Hematopoietic multipotent progenitor cell treated with erythropoietin and hydrocortisone succinate and interleukin-3 and kit ligand, for 4 days (in vitro differentiated cells): Measurements from ENCODE around the gene ME1.

ENCODE experiments used
- DNase-seq: peaks from one replicate; pipeline ENCODE4 v3.0.0-alpha.2; 2015

The ME1 gene

DNA sequence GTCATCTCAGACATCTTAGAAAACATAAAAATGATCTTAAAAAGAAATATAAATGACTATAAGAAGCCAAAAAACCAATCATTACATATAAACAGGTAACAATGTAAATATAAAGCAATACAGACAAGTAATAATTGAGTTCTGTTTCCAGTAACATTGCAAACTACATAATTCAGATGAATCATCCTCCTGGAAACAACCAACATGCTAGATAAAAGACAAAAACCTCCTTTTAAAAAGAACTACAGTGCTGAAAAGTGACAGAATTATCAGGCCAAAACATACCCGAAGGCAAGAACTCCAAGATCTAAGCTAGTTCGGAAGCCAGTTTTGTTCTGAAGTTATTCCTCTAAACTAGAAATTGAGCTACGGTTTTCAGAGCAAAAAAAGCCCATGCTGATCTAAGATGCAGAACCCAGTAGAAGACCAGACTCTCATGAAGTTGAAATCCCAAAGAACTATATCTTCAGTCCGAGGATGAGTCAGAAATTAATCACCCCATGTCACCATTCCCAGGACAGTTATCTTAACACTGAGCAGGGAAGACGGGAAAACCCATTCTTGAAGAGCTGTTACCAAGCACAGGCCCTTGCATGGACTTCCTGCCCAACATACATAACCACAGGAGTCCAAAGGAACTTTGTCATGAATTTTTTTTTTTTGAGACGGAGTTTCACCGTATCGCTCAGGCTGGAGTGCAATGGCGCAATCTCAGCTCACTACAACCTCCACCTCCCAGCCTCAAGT is 247.6 kb downstream of the ME1 start:
- DNase-seq = no peak

DNA sequence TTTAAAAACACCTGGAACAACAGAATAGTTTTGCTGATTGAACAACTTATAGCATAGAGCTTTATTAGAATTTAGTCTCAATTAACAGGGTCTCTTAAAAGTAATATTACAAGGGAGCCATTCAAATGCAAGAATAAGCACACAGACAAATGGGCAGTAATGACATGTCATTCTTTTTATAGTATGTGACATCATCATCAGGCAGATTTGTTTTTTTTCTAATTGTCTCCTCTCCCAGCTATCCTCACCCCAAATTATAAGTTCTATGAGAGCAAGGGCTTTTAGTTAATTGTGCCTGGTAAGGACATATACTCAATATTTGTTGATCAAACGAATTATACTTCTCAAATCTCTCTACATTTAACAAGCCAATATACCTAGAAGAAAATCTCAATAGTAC is 248.7 kb downstream of the ME1 start:
- no peak for DNase-seq

DNA sequence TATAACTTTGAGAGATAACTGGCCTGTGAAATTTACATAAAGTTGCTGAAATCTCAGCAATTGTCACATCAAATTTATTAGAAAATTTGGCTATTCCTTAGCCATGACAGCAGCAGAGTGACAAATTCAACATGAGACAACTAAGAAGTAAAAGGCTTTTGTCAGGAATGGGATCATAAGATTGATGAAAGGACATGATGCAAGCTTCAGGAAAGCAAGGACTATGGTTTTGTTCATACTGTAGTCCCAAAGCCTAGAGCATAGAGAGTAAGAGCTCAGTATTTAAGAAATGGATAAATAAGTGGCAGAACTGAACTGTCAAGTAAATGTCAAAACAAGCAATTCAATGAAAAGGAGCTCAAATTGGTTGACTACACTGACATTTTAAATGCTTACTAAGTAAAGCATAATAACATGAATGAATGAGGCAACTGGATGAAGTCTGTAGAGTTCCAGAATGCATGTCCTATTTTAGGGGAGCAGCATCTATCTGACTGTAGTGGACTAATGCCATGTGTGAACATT is 250.4 kb downstream of the ME1 start:
- no peak for DNase-seq

DNA sequence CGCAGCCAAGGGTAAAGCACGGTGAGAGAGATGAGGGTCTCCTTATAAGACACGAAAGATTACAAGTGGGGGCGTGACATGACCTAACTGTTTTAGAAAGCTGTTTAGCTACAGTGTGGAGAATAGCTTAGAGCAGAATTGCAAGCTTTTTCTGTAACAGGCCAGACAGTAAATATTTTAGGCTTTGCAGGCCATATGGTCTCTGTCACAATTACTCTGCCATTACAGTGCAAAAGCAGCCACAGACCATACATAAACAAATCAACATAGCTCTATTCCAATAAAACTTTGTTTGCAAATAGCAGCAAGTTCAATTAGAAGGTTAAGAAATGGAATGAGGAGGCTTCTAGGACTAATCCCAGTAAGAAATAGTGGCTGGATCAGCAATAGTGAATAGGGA is 254.6 kb downstream of the ME1 start:
- no peak for DNase-seq

DNA sequence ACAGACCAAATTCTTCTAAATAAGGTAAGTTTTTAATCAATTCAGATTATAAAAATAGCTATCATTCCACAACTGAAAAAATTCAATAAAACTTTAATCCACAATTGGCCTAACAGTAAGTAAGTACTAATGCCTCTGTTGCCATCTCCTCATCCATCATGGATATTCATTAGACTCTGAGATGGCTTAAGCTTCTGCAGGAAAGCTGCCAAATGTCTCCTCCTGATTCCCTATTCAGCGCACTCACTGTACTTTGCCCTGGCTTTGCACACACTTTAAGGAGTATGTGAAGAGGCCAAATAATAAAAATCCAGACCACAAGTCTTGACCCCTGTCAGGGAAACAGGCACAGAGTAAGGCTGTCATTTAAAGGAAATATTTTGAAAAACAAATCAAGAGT is 261.3 kb downstream of the ME1 start:
- no peak for DNase-seq

DNA sequence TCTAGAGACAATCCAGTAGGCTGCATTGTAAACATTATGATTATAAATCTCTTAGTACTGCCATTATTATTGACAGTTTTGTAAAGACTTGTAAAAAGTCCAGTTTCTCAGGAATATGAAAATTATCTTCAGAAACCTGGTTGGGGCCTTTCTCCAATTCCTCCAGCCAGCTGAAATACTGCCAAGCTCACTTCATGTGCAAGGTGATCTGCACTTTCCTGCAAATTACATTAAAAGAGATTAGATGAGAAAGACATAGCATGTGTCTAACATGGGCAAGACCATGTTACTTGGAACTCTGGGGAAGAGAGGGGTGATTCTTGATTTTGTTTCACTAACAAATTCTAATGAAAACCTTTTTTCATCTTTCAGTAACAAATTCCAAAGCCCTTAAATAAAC is 261.7 kb downstream of the ME1 start:
- no peak for DNase-seq

DNA sequence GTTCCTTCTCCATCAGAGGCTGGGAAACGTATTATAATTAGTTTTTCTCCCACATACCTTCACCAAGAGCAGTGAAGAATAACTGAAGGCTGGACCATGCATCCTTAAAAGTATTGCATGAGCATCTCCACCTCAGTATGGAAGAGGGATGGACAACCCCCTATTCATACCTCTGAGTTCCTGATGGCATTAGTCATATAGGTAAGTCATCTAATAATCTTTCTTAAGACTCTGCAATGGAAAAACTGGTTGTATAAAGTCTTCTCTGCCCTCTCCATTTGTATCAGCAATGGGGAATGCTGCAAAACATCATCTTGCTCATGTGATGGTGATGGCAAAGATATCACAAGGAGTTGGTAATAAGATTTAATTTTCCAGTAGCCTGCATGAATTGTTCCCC is 262.3 kb downstream of the ME1 start:
- DNase-seq = no peak

DNA sequence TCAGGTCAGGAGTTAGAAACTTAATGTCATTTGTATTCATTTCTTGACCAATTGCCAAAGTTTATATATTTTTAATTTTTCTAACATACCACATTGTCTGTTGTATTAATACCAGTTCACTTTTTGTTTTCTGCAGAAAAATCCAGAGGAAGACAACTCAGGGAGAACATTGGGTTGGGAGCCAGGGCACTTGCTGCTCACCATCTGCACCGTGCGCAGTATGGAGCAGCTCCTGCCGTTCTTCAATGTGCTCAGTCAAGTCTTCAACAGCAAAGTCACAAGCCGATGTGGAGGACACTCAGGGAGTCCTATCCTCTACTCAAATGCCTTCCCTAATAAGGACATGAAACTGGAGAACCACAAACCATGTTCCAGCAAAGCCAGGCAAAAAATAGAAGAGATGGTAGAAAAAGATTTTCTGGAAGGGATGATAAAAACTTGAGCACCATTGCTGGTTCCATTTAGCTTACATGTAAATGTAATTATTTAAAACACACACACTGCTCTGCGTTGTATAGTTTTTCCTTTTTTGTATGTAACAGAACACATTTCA is 263.0 kb downstream of the ME1 start:
- no peak for DNase-seq
